Measurements from ENCODE around the gene PTPRE. TPM values are rescaled to one million over a fixed set of nuclear protein-coding genes. Genes with fewer than 3 reads are reported as not detected.

Gene PTPRE
- total RNA-seq, 1 experiment from 2014 or later, result 3.1 TPM

DNA sequence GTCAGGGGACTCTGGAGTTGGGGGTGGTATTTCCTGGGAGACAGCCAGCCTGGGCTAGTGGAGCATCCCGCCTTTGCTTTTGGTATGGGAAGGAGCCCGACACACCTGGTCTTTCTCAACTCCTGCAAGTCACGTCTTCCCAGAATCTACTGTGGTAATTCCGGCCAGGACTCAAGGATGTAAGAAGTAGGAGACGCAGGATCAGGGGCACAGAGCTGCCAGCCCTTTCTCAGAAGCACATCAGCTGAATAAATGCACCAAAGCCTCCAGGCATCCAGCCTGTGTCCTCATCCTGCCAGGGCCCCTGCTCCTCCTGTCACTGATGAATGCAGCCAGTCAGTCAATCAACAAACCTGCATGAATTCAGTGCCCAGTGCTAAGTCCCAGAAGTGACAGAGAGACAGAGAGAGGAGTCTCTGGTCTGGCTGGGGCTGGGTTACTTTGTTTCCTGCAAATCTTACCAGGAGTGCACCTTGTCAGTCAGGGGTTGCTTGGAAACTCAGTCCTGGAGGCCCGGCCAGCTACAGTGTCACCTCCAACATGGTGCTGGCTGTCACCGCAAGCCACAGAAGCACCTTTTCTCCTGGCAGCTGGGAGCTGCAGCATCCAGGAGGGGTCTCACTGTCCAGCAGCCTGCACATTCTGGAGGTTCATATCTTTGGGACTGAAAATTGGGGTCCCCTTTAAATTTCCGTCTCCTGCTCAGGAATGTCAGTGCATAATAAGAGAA is 101.8 kb downstream of the PTPRE start:
- ChIA-PET POLR2A (no interaction called here), CTCF (interaction anchor here (0.6 to 6.5 kb wide), 7 partner anchors 27 to 1883 kb away, joined by 3 to 93 read pairs (median 4); partner anchors contain the start of gene PTPRE)
- no peak for ATAC-seq
- no peak overlapping the region for H3K27ac Mint-ChIP-seq
- TF ChIP-seq ESRRA (CRISPR knock-in tag; IDR thresholded peaks at IDR 0.05; ENCODE audit: borderline replicate concordance) (no peak), ZNF423 (CRISPR knock-in tag; IDR thresholded peaks at IDR 0.05) (no peak), ZNF232 (CRISPR knock-in tag; IDR thresholded peaks at IDR 0.05) (no peak), TCF7 (CRISPR knock-in tag; IDR thresholded peaks at IDR 0.05; ENCODE audit: low read depth) (no peak), ETV6 (CRISPR knock-in tag; IDR thresholded peaks at IDR 0.05) (no peak), SP1 (CRISPR knock-in tag; conservative IDR thresholded peaks at IDR 0.05) (no peak), NFE2L1 (CRISPR knock-in tag; IDR thresholded peaks at IDR 0.05) (no peak), IRF1 (CRISPR knock-in tag; IDR thresholded peaks at IDR 0.05) (no peak), ZNF281 (CRISPR knock-in tag; IDR thresholded peaks at IDR 0.05) (no peak), NR1H2 (CRISPR knock-in tag; IDR thresholded peaks at IDR 0.05) (no peak), ZBTB21 (CRISPR knock-in tag; IDR thresholded peaks at IDR 0.05; ENCODE audit: borderline replicate concordance) (no peak)
- H3K4me1 Mint-ChIP-seq, result peaks cover 2% of the 10 kb centered on the region; the same call in 1 of the 2 replicates
- H3K9me3 Mint-ChIP-seq, result no peaks in the 10 kb centered on the region
- no peaks in the 10 kb centered on the region for H3K36me3 Mint-ChIP-seq
- H3K4me3 Mint-ChIP-seq, result no peak overlapping the region
- DNase-seq (ENCODE audit: low spot score), result no peak
- peaks cover 6% of the 10 kb centered on the region for H3K27me3 Mint-ChIP-seq (ENCODE audit: low read depth)

GRCh38 chr10:128009372-128010126 is 102.6 kb downstream of the PTPRE start:
- Mint-ChIP-seq H3K4me3 (no peak overlapping the region), H3K36me3 (no peaks in the 10 kb centered on the region), H3K4me1 (peaks cover 2% of the 10 kb centered on the region; the same call in 1 of the 2 replicates), H3K27me3 (ENCODE audit: low read depth) (peaks cover 6% of the 10 kb centered on the region), H3K9me3 (no peaks in the 10 kb centered on the region), H3K27ac (no peak overlapping the region)
- DNase-seq (ENCODE audit: low spot score), result no peak
- TF ChIP-seq JAZF1 (CRISPR knock-in tag; IDR thresholded peaks at IDR 0.05), result no peak
- CTCF ChIA-PET, result interaction anchor here (0.5 to 6.5 kb wide), 10 partner anchors 26 to 1884 kb away, joined by 3 to 93 read pairs (median 4); partner anchors contain the start of gene PTPRE
- POLR2A ChIA-PET, result no interaction called here
- ATAC-seq, result no peak

GRCh38 chr10:128011059-128011979 is 104.4 kb downstream of the PTPRE start:
- peak; percentile 88 for DNase-seq (ENCODE audit: low spot score)
- CTCF ChIA-PET, result interaction anchor here (0.5 to 6.5 kb wide), 46 partner anchors 9 to 1598 kb away, joined by 3 to 93 read pairs (median 4); partner anchors contain the start of gene PTPRE
- no peaks in the 10 kb centered on the region for H3K9me3 Mint-ChIP-seq
- POLR2A ChIA-PET, result interaction anchor here (0.8 kb wide), 1 partner anchor 141 kb away, joined by 4 read pairs; no protein-coding TSS in a partner anchor
- peaks cover 6% of the 10 kb centered on the region for H3K27me3 Mint-ChIP-seq (ENCODE audit: low read depth)
- H3K4me3 Mint-ChIP-seq, result peak overlapping the region; percentile 28; the same call in 1 of the 2 replicates
- ATAC-seq, result peak; percentile 93
- TF ChIP-seq, protein P1, sequence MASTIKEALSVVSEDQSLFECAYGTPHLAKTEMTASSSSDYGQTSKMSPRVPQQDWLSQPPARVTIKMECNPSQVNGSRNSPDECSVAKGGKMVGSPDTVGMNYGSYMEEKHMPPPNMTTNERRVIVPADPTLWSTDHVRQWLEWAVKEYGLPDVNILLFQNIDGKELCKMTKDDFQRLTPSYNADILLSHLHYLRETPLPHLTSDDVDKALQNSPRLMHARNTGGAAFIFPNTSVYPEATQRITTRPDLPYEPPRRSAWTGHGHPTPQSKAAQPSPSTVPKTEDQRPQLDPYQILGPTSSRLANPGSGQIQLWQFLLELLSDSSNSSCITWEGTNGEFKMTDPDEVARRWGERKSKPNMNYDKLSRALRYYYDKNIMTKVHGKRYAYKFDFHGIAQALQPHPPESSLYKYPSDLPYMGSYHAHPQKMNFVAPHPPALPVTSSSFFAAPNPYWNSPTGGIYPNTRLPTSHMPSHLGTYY (CRISPR knock-in tag; IDR thresholded peaks at IDR 0.05), result no peak
- no peak for TF ChIP-seq JUN (CRISPR knock-in tag; IDR thresholded peaks at IDR 0.05)
- TF ChIP-seq CTCF (IDR thresholded peaks at IDR 0.05), result peak; percentile 97
- peaks cover 2% of the 10 kb centered on the region; the same call in 1 of the 2 replicates for H3K4me1 Mint-ChIP-seq
- no peak overlapping the region for H3K27ac Mint-ChIP-seq
- no peaks in the 10 kb centered on the region for H3K36me3 Mint-ChIP-seq
